ENCODE results near the gene LCN15. TPM values are rescaled to one million over a fixed set of nuclear protein-coding genes. Genes with fewer than 3 reads are reported as not detected.

Gene LCN15
- total and polyA plus RNA-seq, 2 experiments from 2014 or later = 0.76 to 0.90 TPM

DNA sequence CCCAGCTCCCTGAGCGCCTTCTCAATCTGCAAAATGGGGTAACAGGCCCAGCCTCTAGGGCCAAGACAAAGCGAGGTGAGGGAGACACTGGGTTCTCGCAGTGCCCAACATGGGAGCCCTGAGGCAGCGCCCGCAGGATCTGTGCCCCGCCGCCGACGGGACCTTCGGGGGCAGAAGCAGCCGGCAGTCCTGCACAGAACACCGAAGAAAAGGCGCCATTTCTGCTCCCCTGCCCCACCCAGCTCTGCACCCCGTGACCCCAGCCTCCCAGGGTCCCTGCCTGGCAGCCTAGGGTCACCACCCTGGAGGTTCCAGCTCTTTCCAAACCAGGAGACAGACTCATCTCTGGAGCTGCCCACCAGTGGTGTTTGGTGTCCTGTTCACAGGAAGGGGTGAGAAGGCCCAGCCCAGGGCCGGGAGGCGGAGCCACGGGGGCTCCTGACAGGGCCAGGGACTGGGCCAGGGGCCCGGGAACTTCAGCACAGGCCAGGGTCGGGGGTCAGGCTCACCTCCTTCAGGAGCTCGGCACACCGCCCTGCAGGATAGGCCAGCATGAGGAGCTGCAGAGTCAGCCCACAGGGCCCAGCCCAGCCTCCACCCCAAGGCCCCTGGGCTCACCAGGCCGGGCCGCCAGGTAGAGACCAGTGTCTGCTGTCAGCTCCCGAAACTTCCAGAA is 9.6 kb downstream of the LCN15 start (continued):
- TF ChIP-seq, protein P1, sequence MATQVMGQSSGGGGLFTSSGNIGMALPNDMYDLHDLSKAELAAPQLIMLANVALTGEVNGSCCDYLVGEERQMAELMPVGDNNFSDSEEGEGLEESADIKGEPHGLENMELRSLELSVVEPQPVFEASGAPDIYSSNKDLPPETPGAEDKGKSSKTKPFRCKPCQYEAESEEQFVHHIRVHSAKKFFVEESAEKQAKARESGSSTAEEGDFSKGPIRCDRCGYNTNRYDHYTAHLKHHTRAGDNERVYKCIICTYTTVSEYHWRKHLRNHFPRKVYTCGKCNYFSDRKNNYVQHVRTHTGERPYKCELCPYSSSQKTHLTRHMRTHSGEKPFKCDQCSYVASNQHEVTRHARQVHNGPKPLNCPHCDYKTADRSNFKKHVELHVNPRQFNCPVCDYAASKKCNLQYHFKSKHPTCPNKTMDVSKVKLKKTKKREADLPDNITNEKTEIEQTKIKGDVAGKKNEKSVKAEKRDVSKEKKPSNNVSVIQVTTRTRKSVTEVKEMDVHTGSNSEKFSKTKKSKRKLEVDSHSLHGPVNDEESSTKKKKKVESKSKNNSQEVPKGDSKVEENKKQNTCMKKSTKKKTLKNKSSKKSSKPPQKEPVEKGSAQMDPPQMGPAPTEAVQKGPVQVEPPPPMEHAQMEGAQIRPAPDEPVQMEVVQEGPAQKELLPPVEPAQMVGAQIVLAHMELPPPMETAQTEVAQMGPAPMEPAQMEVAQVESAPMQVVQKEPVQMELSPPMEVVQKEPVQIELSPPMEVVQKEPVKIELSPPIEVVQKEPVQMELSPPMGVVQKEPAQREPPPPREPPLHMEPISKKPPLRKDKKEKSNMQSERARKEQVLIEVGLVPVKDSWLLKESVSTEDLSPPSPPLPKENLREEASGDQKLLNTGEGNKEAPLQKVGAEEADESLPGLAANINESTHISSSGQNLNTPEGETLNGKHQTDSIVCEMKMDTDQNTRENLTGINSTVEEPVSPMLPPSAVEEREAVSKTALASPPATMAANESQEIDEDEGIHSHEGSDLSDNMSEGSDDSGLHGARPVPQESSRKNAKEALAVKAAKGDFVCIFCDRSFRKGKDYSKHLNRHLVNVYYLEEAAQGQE (IDR thresholded peaks at IDR 0.05; ENCODE audit: unreplicated experiment) = no peak
- TF ChIP-seq EZH2 (IDR thresholded peaks at IDR 0.05; ENCODE audit: low read depth, unreplicated experiment) = no peak
- TF ChIP-seq NANOG (IDR thresholded peaks at IDR 0.05; ENCODE audit: borderline replicate concordance) = no peak
- TF ChIP-seq, protein P2, sequence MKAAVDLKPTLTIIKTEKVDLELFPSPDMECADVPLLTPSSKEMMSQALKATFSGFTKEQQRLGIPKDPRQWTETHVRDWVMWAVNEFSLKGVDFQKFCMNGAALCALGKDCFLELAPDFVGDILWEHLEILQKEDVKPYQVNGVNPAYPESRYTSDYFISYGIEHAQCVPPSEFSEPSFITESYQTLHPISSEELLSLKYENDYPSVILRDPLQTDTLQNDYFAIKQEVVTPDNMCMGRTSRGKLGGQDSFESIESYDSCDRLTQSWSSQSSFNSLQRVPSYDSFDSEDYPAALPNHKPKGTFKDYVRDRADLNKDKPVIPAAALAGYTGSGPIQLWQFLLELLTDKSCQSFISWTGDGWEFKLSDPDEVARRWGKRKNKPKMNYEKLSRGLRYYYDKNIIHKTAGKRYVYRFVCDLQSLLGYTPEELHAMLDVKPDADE (IDR thresholded peaks at IDR 0.05) = no peak
- no peak for TF ChIP-seq ZNF331 (CRISPR knock-in tag; IDR thresholded peaks at IDR 0.05; ENCODE audit: low read depth)

DNA sequence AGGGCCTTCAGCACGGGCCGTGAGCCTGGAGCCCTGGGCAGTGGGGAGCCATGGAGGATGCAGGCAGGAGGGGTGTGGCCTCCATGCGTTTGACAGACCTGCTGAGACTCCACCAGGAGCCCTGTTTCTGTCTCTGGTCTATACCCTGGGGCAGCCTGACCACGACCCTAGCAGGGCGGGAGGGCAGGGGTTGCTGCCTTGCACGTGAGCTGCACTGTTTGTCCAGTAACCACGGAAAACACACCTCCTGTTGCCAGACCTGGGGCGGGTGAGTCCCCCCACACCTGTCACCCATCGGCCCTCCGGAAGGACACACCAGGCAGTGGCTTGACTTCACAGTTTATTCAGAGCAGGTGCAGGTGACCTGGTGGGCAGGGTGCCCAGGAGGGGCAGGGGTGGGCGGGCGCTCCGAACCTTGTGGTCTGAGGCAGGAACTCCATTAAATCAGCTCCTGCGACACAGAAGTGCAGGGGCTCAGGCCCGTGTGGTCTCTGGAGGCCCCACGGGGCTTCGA is 10.2 kb downstream of the LCN15 start:
- no peak overlapping the region for H2AFZ ChIP-seq
- H3K79me2 ChIP-seq (replicated peaks; ENCODE audit: insufficient read depth) = no peaks in the 10 kb centered on the region
- no peak overlapping the region for H3K4me3 ChIP-seq
- Mint-ChIP-seq H3K9me3 (peaks cover 28% of the 10 kb centered on the region), H3K27ac (no peak overlapping the region), H3K4me1 (no peaks in the 10 kb centered on the region; the same call in 2 of the 3 replicates), H3K36me3 (ENCODE audit: low read depth) (peaks cover 3% of the 10 kb centered on the region; the same call in 2 of the 3 replicates), H3K4me3 (no peak overlapping the region), H3K27me3 (ENCODE audit: insufficient read depth, low read depth, poor library complexity) (peaks cover 5% of the 10 kb centered on the region)
- no peak for DNase-seq (ENCODE audit: low spot score)
- H3K9me2 ChIP-seq (ENCODE audit: insufficient read depth) = no peaks in the 10 kb centered on the region
- H3K27me3 ChIP-seq (ENCODE audit: insufficient read depth) = no peaks in the 10 kb centered on the region
- H4K20me1 ChIP-seq (replicated peaks; ENCODE audit: insufficient read depth) = no peaks in the 10 kb centered on the region
- no peaks in the 10 kb centered on the region for H3K4me1 ChIP-seq (ENCODE audit: insufficient read depth)
- H3K36me3 ChIP-seq (ENCODE audit: insufficient read depth) = no peaks in the 10 kb centered on the region
- no peak overlapping the region for H3K27ac ChIP-seq (ENCODE audit: low read depth)
- no peak for ATAC-seq
- no peaks in the 10 kb centered on the region for H3F3A ChIP-seq (replicated peaks; ENCODE audit: low read depth)
- no peak overlapping the region for H3K4me2 ChIP-seq
- TF ChIP-seq, protein P3, sequence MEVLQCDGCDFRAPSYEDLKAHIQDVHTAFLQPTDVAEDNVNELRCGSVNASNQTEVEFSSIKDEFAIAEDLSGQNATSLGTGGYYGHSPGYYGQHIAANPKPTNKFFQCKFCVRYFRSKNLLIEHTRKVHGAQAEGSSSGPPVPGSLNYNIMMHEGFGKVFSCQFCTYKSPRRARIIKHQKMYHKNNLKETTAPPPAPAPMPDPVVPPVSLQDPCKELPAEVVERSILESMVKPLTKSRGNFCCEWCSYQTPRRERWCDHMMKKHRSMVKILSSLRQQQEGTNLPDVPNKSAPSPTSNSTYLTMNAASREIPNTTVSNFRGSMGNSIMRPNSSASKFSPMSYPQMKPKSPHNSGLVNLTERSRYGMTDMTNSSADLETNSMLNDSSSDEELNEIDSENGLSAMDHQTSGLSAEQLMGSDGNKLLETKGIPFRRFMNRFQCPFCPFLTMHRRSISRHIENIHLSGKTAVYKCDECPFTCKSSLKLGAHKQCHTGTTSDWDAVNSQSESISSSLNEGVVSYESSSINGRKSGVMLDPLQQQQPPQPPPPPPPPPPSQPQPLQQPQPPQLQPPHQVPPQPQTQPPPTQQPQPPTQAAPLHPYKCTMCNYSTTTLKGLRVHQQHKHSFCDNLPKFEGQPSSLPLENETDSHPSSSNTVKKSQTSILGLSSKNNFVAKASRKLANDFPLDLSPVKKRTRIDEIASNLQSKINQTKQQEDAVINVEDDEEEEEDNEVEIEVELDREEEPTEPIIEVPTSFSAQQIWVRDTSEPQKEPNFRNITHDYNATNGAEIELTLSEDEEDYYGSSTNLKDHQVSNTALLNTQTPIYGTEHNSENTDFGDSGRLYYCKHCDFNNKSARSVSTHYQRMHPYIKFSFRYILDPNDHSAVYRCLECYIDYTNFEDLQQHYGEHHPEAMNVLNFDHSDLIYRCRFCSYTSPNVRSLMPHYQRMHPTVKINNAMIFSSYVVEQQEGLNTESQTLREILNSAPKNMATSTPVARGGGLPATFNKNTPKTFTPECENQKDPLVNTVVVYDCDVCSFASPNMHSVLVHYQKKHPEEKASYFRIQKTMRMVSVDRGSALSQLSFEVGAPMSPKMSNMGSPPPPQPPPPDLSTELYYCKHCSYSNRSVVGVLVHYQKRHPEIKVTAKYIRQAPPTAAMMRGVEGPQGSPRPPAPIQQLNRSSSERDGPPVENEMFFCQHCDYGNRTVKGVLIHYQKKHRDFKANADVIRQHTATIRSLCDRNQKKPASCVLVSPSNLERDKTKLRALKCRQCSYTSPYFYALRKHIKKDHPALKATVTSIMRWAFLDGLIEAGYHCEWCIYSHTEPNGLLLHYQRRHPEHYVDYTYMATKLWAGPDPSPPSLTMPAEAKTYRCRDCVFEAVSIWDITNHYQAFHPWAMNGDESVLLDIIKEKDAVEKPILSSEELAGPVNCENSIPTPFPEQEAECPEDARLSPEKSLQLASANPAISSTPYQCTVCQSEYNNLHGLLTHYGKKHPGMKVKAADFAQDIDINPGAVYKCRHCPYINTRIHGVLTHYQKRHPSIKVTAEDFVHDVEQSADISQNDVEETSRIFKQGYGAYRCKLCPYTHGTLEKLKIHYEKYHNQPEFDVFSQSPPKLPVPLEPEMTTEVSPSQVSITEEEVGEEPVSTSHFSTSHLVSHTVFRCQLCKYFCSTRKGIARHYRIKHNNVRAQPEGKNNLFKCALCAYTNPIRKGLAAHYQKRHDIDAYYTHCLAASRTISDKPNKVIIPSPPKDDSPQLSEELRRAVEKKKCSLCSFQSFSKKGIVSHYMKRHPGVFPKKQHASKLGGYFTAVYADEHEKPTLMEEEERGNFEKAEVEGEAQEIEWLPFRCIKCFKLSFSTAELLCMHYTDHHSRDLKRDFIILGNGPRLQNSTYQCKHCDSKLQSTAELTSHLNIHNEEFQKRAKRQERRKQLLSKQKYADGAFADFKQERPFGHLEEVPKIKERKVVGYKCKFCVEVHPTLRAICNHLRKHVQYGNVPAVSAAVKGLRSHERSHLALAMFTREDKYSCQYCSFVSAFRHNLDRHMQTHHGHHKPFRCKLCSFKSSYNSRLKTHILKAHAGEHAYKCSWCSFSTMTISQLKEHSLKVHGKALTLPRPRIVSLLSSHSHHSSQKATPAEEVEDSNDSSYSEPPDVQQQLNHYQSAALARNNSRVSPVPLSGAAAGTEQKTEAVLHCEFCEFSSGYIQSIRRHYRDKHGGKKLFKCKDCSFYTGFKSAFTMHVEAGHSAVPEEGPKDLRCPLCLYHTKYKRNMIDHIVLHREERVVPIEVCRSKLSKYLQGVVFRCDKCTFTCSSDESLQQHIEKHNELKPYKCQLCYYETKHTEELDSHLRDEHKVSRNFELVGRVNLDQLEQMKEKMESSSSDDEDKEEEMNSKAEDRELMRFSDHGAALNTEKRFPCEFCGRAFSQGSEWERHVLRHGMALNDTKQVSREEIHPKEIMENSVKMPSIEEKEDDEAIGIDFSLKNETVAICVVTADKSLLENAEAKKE (CRISPR knock-in tag; IDR thresholded peaks at IDR 0.05) = no peak
- TF ChIP-seq, protein P4, sequence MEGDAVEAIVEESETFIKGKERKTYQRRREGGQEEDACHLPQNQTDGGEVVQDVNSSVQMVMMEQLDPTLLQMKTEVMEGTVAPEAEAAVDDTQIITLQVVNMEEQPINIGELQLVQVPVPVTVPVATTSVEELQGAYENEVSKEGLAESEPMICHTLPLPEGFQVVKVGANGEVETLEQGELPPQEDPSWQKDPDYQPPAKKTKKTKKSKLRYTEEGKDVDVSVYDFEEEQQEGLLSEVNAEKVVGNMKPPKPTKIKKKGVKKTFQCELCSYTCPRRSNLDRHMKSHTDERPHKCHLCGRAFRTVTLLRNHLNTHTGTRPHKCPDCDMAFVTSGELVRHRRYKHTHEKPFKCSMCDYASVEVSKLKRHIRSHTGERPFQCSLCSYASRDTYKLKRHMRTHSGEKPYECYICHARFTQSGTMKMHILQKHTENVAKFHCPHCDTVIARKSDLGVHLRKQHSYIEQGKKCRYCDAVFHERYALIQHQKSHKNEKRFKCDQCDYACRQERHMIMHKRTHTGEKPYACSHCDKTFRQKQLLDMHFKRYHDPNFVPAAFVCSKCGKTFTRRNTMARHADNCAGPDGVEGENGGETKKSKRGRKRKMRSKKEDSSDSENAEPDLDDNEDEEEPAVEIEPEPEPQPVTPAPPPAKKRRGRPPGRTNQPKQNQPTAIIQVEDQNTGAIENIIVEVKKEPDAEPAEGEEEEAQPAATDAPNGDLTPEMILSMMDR (conservative IDR thresholded peaks at IDR 0.05; ENCODE audit: low read depth in 2 of 2) = no peak
- TF ChIP-seq POLR2AphosphoS5 (IDR thresholded peaks at IDR 0.05; ENCODE audit: low read depth) (no peak), ZNF114 (CRISPR knock-in tag; IDR thresholded peaks at IDR 0.05) (no peak)
